IPS-18c (cell line): ENCODE results near the gene TKTL2.
"Not testable (repeated sequence)": the region's sequence is repeated elsewhere in the genome, so short reads cannot be mapped to it uniquely, and the experiment has no call there.

Experiments
- H3K4me3 ChIP-seq: 2 replicates; pipeline ENCODE4 v1.7.0; 2013; ENCODE audit warnings: low read depth, mild to moderate bottlenecking, low read length, moderate library complexity; ENCODE audit not compliant: insufficient read depth
- H3K9me3 ChIP-seq: one replicate; pipeline ENCODE4 v1.6.1; 2013; ENCODE audit warnings: mild to moderate bottlenecking, low read length, moderate library complexity; ENCODE audit not compliant: control insufficient read depth, insufficient read depth

TKTL2 gene

GRCh38 chr4:163470391-163470790, 3.2 kb downstream of the TKTL2 start:
- Histone ChIP-seq H3K4me3 (no peak overlapping the region), H3K9me3 (no peaks in the 10 kb centered on the region)

GRCh38 chr4:163467082-163467770, 6.3 kb downstream of the TKTL2 start:
- Histone ChIP-seq H3K4me3 (no peak overlapping the region), H3K9me3 (no peaks in the 10 kb centered on the region)

GRCh38 chr4:163462556-163462955, 11.0 kb downstream of the TKTL2 start:
- H3K4me3 ChIP-seq: no peak overlapping the region
- no peaks in the 10 kb centered on the region for H3K9me3 ChIP-seq

GRCh38 chr4:163448540-163449203, 24.9 kb downstream of the TKTL2 start:
- no peaks in the 10 kb centered on the region for H3K9me3 ChIP-seq

GRCh38 chr4:163447481-163447880, 26.1 kb downstream of the TKTL2 start:
- H3K4me3 ChIP-seq: no peak overlapping the region

More at GRCh38 chr4:163448540-163449203, 24.9 kb downstream of the TKTL2 start:
- H3K4me3 ChIP-seq: no peak overlapping the region

GRCh38 chr4:163447023-163447422, 26.5 kb downstream of the TKTL2 start:
- not testable (repeated sequence) for H3K4me3 ChIP-seq, H3K9me3 ChIP-seq

More at GRCh38 chr4:163447481-163447880, 26.1 kb downstream of the TKTL2 start:
- H3K9me3 ChIP-seq: no peaks in the 10 kb centered on the region

GRCh38 chr4:163440040-163440439, 33.5 kb downstream of the TKTL2 start:
- H3K4me3 ChIP-seq: no peak overlapping the region
- H3K9me3 ChIP-seq: no peaks in the 10 kb centered on the region
